Fibroblast of skin of abdomen (primary cell): ENCODE measurements around the gene MOXD1.

ENCODE experiments used
- DNase-seq: peaks from one replicate; pipeline ENCODE4 v3.0.0-alpha.2; 2013

MOXD1 gene

GRCh38 chr6:132399376-132400074, 1.8 kb downstream of the MOXD1 start:
- DNase-seq: peak; percentile 73

DNA sequence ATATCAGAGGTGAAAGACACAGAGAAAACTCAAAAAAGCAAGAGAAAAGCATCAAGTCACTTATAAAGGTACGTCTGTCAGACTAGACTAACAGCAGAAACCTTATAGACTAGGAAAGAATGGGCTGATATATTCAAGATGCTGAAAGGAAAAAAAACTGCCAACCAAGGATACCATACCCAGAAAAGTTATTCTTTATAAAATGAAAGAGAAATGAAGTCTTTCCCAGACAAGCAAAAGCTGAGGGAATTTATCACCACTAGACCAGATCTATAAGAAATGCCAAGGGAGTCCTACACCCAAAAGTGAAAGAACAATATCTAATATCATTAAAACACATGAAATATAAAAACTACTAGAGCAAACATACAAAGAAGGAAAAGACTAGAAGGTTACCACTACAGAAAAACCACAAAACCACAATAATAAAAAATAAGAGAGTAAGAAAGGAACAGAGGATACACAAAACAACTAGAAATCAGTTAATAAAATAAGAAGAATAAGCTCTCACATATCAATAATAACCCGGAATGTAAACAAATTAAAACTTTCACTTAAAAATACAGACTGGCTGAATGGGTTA, 6.2 kb downstream of the MOXD1 start:
- DNase-seq: no peak

DNA sequence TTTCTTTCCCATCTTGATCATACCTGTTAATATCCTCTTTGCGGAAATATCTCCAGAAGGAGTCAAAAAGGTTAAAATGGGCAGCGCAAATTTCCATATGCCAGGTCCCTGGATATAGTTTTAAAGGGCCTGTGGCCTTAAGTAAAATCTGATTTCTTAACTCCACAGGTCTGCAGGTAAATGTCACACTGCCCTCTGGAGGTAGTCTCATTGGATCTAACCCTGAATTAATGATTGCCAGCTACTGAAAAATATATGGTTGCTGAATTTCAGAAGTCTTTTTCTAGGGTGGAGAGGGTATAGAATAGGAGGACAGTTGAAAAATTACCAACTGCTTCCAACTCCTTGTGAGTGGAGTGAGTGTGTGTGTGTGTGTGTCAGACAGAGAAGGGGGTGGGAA, 8.5 kb downstream of the MOXD1 start:
- no peak for DNase-seq

GRCh38 chr6:132392270-132392646, 9.0 kb downstream of the MOXD1 start:
- DNase-seq: no peak

GRCh38 chr6:132391391-132392269, 9.6 kb downstream of the MOXD1 start:
- DNase-seq: peak; percentile 93

GRCh38 chr6:132390451-132390850, 10.8 kb downstream of the MOXD1 start:
- no peak for DNase-seq

DNA sequence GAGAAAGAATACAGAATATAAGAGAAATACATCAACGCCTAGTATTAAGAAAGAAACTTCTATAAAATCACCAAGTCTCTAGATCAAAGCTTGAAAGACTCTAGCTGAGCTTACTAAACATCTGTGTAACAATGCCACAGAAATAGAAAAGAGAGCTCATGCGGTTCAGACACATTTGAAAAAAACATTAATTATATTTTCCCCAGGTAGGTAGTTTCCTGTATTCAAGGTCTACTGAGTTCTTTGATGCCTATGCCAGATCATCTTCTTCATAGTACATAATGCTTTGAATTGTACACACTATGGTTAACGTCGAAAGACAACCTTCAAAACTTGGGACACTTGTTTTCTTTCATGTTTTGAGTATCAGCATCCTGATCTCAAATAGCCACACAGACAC, 11.3 kb downstream of the MOXD1 start:
- DNase-seq: no peak

GRCh38 chr6:132388291-132388690, 13.0 kb downstream of the MOXD1 start:
- DNase-seq: peak; percentile 55

DNA sequence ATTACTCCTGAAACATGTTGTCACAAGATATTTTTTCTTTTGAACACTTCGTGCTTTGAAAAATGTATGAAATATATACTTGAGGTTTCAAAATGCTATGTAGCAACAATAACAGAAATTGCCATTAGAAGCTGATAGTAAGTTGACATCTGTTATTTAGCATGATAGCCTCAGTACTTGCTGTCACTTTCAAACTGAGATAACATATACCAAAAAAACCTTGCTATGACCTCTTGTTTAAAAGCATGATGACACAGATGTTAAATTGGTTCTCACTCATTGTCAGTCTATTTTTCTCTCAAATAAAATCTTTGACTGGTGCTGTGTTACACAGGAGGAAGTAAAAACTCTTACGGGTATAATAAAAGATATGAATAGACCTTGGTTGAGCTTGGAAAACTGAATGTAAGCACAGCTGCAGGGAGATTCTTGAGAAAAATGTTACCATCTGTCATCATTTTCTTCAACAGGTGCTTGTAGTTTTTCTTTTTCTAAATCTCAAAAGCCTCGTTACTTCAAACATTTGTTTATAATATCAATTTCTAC, 18.6 kb downstream of the MOXD1 start:
- no peak for DNase-seq

- DNase-seq: no peak
Observed at GRCh38 chr6:132381381-132381780, 19.9 kb downstream of the MOXD1 start.

DNA sequence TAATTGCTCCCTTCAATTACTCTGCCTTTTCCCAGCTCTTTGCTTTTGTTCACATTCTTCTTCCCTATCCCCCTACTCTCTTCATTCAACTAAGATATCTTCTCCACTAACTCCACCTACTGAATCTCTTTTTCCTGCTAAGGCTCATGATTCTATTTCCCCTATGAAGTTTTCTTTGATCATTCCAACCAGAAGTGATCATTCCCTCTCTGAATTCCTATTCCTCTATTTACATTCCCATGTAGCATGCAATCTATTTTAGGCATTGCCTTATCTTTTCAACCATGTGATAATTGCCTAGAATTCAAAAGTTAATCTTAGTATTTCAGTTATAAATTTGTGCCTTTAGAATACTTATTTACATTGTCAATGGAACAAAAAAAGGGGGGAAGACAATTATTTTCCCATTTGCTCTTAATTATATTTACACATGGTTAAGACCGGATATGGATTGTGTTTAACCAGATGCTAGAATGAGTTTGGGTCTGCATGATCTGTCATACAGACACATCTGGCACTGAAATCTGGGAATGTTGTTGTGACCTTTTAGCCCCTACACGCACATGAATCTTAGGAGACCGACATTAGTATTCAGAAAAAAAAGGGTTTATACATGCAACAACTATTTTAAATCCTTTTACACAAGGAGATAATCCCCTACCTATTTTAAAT, 20.8 kb downstream of the MOXD1 start:
- peak; percentile 28 for DNase-seq

DNA sequence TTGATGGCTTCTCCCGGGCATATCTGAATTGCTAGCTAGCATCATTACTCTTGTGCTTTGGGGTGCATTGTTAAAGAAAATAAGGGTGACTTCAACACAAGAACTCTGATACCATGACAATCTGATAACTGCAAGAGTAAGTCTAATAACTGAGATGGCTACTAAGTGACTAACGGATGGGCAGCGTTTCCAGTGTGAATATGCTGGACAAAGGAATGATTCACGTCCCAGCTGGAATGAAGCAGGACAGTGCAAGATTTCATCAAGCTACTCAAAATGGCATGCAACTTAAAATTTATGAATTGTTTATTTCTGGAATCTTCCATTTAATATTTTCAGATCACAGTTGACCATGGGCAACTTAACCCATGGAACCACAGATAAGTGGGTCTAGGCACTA, 31.7 kb downstream of the MOXD1 start:
- DNase-seq: peak; percentile 58

GRCh38 chr6:132368916-132369481, 32.3 kb downstream of the MOXD1 start:
- no peak for DNase-seq

- DNase-seq: peak; percentile 55
Observed at GRCh38 chr6:132365281-132365907, 35.9 kb downstream of the MOXD1 start.

DNA sequence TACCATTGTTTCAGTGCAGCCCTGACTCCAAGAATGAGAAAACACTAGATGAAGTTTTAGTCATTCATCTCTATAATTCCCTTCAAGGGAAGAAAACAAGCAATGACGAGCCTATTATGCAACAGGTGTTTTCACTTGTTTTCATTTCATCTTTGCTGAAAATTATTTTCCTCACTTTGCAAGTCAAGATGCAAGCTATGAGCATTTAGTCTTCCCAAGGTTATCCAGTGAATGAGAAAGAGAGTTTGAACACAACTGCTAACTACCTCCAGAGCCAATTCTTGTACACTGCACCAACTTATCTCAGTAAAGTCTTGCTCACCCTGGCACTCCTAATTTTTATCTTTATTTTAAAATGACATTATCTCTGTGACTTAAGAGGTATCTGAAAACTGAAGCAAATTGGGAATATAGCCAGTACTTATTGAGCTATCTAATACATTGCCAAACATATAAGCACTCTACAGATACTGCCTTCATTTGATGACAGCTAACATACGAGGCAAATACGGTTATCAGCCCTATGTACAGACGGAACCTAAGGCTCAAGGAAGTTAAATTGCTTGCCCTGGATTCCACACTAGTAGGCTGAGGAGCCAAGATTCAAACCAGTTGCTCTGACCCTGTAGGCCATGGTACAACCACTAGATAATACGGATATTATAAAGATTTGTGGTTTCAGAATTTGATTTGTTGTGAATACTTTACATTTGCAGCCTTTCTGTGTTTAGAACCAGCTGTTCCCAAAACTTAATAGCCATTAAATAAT, 36.8 kb downstream of the MOXD1 start:
- DNase-seq: no peak

DNA sequence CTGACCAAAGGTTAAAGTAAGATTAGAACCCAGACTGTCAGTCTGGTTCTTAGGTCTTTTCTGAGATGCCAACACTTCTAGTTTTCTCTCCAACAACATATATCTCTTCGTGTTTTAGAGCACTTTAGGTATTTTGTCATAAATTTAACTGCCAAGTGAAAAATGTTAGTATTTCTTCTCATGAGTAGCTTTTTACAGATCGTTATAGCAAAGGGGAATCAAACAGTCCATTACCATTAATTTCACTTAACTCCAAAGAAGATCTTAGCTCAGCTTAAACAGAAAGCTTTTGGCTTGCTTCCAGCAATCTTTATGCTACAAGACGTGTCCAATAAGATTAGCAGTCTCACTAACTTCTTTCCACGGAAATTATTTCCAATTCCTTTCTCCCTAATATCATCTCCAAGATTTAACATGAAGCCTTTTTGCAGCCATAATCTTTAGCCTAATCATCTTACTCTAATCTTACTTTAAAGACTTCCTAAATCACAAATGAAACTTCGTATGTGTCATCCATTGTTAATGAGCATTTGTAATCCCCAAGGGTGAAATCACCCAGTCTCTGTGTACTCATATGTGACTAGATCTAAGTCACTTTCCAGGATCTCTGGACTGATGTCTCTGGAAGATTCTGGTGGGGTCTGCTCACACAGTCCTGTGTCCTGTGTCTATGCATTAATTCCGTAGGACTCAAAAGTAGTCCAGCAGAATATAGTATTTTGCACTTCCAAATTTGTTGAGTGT, 38.7 kb downstream of the MOXD1 start:
- peak; percentile 49 for DNase-seq

GRCh38 chr6:132361101-132361500, 40.2 kb downstream of the MOXD1 start:
- no peak for DNase-seq

DNA sequence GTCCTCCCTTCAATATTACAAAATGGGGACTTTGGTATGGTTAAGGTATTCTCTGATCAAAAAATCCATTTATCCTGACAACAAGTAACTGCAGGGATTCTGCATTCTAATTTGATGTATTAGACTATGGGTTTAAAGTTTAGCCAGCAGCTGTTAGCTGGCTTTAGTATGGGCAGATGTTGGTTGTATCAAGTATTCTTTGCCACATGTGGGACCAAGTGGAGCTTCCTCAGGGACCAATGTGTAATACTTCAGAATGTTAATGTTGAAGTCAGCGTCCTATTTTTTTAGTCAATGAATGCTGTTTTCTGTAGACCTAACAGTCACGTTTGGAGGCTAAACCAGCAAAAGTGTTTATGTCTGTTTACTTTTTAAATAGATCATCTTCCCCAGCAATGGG, 41.4 kb downstream of the MOXD1 start:
- DNase-seq: no peak

- no peak for DNase-seq
Observed at GRCh38 chr6:132357120-132357519, 44.2 kb downstream of the MOXD1 start.

DNA sequence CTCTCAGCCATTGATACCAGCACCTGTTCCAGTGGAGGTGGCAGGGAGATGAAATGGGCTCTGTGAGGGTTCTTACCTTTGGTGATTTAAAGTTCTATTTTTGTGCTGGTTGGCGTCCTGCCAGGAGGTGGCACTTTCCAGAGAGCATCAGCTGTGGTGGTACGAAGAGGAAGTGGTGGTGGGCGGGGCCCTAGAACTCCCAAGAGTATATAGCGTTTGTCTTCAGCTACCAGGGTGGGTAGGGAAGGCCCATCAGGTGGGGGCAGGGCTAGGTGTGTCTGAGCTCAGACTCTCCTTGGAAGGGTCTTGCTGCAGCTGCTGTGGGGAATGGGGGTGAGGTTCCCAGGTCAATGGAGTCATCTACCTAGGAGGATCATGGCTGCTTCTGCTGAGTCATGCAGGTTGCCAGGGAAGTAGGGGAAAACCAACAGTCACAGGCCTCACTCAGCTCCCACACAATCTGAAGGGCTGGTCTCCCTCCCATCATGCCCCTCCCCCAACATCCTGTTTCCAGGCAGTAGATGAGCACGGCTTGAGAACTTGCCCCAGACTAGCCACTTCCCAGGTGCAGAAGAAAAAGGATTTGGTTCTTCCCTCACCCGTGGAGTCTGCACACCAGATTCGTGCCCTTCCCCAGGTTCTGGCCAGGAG, 46.6 kb downstream of the MOXD1 start:
- DNase-seq: no peak
